Measurements from ENCODE around the gene FBXL14. TPM values are rescaled to one million over a fixed set of nuclear protein-coding genes. Genes with fewer than 3 reads are reported as not detected.

The FBXL14 gene
- total RNA-seq, 4 donors from 2014 or later = 14.5 to 30.9 (median 21.4) TPM

GRCh38 chr12:1546931-1547640, 47.3 kb downstream of the FBXL14 start:
- intact Hi-C loops (cut with DNase I) = no loop called here
- no peak for TF ChIP-seq POLR2A (IDR thresholded peaks at IDR 0.05)
- no peak for TF ChIP-seq CTCF (IDR thresholded peaks at IDR 0.05)
- no peaks in the 10 kb centered on the region for H3K4me1 ChIP-seq
- WGBS, 2 donors = 82 to 86% methylated on average over 19 of the region's 19 CpGs
- no peaks in the 10 kb centered on the region for H3K36me3 ChIP-seq
- H3K4me3 ChIP-seq (replicated peaks in 1 of 3) = no peak overlapping the region
- H3K27me3 ChIP-seq = no peaks in the 10 kb centered on the region
- H3K9me3 ChIP-seq = no peaks in the 10 kb centered on the region
- no peak for DNase-seq
- no peak overlapping the region for H3K27ac ChIP-seq

GRCh38 chr12:1544996-1545700, 49.2 kb downstream of the FBXL14 start:
- 64 to 67% methylated on average over 7 of the region's 7 CpGs for WGBS, 2 donors
- no peak for DNase-seq
- H3K4me3 ChIP-seq (replicated peaks in 1 of 3) = no peak overlapping the region
- no peak for TF ChIP-seq POLR2A (IDR thresholded peaks at IDR 0.05)
- TF ChIP-seq CTCF (IDR thresholded peaks at IDR 0.05) = no peak
- H3K27me3 ChIP-seq = no peaks in the 10 kb centered on the region
- no peak overlapping the region for H3K27ac ChIP-seq
- H3K36me3 ChIP-seq = no peaks in the 10 kb centered on the region
- intact Hi-C loops (cut with DNase I) = no loop called here
- H3K4me1 ChIP-seq = no peaks in the 10 kb centered on the region
- H3K9me3 ChIP-seq = no peaks in the 10 kb centered on the region

- Histone ChIP-seq H3K4me1 (no peaks in the 10 kb centered on the region), H3K9me3 (no peaks in the 10 kb centered on the region), H3K36me3 (no peaks in the 10 kb centered on the region), H3K27me3 (no peaks in the 10 kb centered on the region), H3K4me3 (replicated peaks in 1 of 3) (no peak overlapping the region), H3K27ac (no peak overlapping the region)
- 91 to 96% methylated on average over 7 of the region's 7 CpGs for WGBS, 2 donors
- DNase-seq = no peak
- intact Hi-C loops (cut with DNase I) = no loop called here
- no peak for TF ChIP-seq CTCF (IDR thresholded peaks at IDR 0.05)
- no peak for TF ChIP-seq POLR2A (IDR thresholded peaks at IDR 0.05)
These were observed 51.8 kb downstream of the FBXL14 start for GRCh38 chr12:1542599-1542998.

GRCh38 chr12:1540690-1541089, 53.7 kb downstream of the FBXL14 start:
- Histone ChIP-seq H3K27me3 (no peaks in the 10 kb centered on the region), H3K9me3 (no peaks in the 10 kb centered on the region), H3K27ac (no peak overlapping the region), H3K36me3 (no peaks in the 10 kb centered on the region), H3K4me1 (no peaks in the 10 kb centered on the region), H3K4me3 (replicated peaks in 1 of 3) (no peak overlapping the region)
- WGBS, 2 donors = 88 to 95% methylated on average over 6 of the region's 6 CpGs
- no peak for DNase-seq
- no peak for TF ChIP-seq CTCF (IDR thresholded peaks at IDR 0.05)
- intact Hi-C loops (cut with DNase I) = no loop called here

- H3K4me3 ChIP-seq (replicated peaks in 1 of 3) = no peak overlapping the region
- intact Hi-C loops (cut with DNase I) = no loop called here
- H3K27ac ChIP-seq = no peak overlapping the region
- H3K27me3 ChIP-seq = no peaks in the 10 kb centered on the region
- TF ChIP-seq CTCF (IDR thresholded peaks at IDR 0.05) (no peak), POLR2A (IDR thresholded peaks at IDR 0.05) (no peak)
- H3K4me1 ChIP-seq = no peaks in the 10 kb centered on the region
- 76 to 83% methylated on average over 11 of the region's 11 CpGs for WGBS, 2 donors
- H3K9me3 ChIP-seq = no peaks in the 10 kb centered on the region
- DNase-seq = no peak
- no peaks in the 10 kb centered on the region for H3K36me3 ChIP-seq
These were observed 55.2 kb downstream of the FBXL14 start for GRCh38 chr12:1539135-1539534.
